ENCODE measurements around the gene COPS2. TPM values are rescaled to one million over a fixed set of nuclear protein-coding genes. Genes with fewer than 3 reads are reported as not detected.

COPS2 gene
- total RNA-seq, 4 donors from 2014 or later: 15.0 to 51.4 (median 24.4) TPM

DNA sequence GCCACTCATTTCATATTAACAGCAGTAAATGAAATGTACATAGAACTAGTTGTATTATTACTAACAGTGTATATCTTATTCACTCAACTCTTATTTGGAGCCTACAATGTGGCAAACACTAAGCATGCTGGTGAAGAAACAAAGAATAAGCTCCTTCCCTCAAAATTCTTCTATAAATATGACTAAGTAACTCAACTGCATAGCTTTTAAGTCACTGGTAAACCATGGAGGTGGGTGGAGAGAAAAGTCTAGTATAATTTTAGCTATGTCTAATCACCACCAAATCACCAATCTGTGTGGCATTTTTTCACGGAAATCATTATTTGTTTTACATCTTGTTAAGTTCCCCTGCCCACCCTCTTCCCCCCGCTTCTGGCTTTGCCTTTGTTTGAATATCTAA is 17.5 kb downstream of the COPS2 start:
- WGBS, 2 donors (ENCODE audit: low coverage in 1 of 2): 83% methylated on average over 2 of the region's 2 CpGs
- H3K9me3 ChIP-seq: no peaks in the 10 kb centered on the region
- H3K27ac ChIP-seq: no peak overlapping the region
- H3K27me3 ChIP-seq: no peaks in the 10 kb centered on the region
- no peak for DNase-seq
- H3K4me1 ChIP-seq: peaks cover 0 to 3% (median 0%) of the 10 kb centered on the region in 4 donors
- H3K4me3 ChIP-seq: no peak overlapping the region
- H3K36me3 ChIP-seq: peaks cover 0 to 81% (median 33%) of the 10 kb centered on the region in 4 donors
- in situ Hi-C loops (cut with MboI; ENCODE audit: low pct_ligation_motif_present in 1 of 4, low pct_unique_long_range_greater_than_20kb in 1 of 4, low sequenced_read_pairs in 3 of 4) (no loop called here), intact Hi-C loops (cut with DNase I; ENCODE audit: low total_unique reads) (no loop called here)
- TF ChIP-seq, protein P1, sequence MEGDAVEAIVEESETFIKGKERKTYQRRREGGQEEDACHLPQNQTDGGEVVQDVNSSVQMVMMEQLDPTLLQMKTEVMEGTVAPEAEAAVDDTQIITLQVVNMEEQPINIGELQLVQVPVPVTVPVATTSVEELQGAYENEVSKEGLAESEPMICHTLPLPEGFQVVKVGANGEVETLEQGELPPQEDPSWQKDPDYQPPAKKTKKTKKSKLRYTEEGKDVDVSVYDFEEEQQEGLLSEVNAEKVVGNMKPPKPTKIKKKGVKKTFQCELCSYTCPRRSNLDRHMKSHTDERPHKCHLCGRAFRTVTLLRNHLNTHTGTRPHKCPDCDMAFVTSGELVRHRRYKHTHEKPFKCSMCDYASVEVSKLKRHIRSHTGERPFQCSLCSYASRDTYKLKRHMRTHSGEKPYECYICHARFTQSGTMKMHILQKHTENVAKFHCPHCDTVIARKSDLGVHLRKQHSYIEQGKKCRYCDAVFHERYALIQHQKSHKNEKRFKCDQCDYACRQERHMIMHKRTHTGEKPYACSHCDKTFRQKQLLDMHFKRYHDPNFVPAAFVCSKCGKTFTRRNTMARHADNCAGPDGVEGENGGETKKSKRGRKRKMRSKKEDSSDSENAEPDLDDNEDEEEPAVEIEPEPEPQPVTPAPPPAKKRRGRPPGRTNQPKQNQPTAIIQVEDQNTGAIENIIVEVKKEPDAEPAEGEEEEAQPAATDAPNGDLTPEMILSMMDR (IDR thresholded peaks at IDR 0.05): no peak
- TF ChIP-seq POLR2AphosphoS5 (IDR thresholded peaks at IDR 0.05) (no peak), POLR2A (IDR thresholded peaks at IDR 0.05) (no peak), EP300 (IDR thresholded peaks at IDR 0.05; ENCODE audit: low read depth) (no peak)

DNA sequence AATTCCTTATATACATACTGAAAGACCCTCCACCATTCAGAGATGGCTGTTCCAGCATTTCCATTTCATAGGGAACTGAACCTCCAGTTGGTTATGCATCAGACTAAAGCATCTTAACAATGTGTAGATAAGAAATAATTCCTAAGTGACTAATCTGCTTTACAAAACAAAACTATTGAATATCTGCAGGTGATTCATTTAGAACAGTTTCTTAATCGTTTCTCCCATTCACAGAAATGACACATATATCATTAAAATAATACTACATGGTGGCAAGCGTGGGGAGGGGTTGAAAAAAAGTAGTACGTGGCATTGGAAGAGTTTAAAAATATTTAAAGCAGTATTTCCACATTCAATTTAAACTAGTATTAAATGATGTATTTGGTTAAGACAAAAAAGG is 19.5 kb downstream of the COPS2 start:
- in situ Hi-C loops (cut with MboI; ENCODE audit: low pct_ligation_motif_present in 1 of 4, low pct_unique_long_range_greater_than_20kb in 1 of 4, low sequenced_read_pairs in 3 of 4) (no loop called here), intact Hi-C loops (cut with DNase I; ENCODE audit: low total_unique reads) (no loop called here)
- no peak for DNase-seq
- no peaks in the 10 kb centered on the region for H3K27me3 ChIP-seq
- H3K9me3 ChIP-seq: no peaks in the 10 kb centered on the region
- WGBS, 2 donors (ENCODE audit: low coverage in 1 of 2): 72 to 84% methylated on average over 3 of the region's 3 CpGs
- no peak overlapping the region for H3K4me3 ChIP-seq
- peaks cover 0 to 77% (median 26%) of the 10 kb centered on the region in 4 donors for H3K36me3 ChIP-seq
- no peak overlapping the region for H3K27ac ChIP-seq
- peaks cover 0 to 3% (median 0%) of the 10 kb centered on the region in 4 donors for H3K4me1 ChIP-seq
- no peak for TF ChIP-seq EP300 (IDR thresholded peaks at IDR 0.05; ENCODE audit: low read depth)
- TF ChIP-seq POLR2AphosphoS5 (IDR thresholded peaks at IDR 0.05): no peak
- TF ChIP-seq, protein P1 (IDR thresholded peaks at IDR 0.05): no peak
- TF ChIP-seq POLR2A (IDR thresholded peaks at IDR 0.05): no peak

DNA sequence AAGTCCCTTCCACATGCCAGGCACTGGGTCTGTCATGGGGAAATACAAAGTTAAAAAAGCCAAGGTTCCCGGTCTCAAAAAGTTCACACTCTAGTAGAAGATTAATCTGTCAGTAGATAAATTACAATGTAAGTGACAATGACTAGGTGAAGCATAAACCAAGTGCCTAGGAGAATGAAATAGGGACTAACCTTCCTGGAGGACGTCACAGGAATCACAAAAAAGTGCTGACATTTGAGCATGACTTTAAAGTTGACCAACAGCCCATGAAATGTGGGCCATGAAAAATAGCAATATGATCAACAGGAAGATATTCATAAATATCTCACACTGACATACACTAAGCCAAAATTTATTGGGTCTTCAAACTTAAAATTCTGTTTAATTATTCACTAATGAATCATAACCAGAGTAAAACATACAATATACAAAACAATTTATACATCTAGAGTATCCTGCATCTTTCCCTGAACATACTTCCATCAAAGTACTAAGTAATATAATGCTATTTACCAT is 20.0 kb downstream of the COPS2 start:
- intact Hi-C loops (cut with DNase I; ENCODE audit: low total_unique reads): no loop called here
- peaks cover 0 to 3% (median 0%) of the 10 kb centered on the region in 4 donors for H3K4me1 ChIP-seq
- WGBS, 2 donors (ENCODE audit: low coverage in 1 of 2): 58 to 91% methylated on average over 2 of the region's 2 CpGs
- no peaks in the 10 kb centered on the region for H3K9me3 ChIP-seq
- no peak overlapping the region for H3K27ac ChIP-seq
- DNase-seq: no peak
- H3K4me3 ChIP-seq: no peak overlapping the region
- H3K36me3 ChIP-seq: peaks cover 0 to 77% (median 25%) of the 10 kb centered on the region in 4 donors
- TF ChIP-seq EP300 (IDR thresholded peaks at IDR 0.05; ENCODE audit: low read depth) (no peak), POLR2A (IDR thresholded peaks at IDR 0.05) (no peak), POLR2AphosphoS5 (IDR thresholded peaks at IDR 0.05) (no peak)
- TF ChIP-seq, protein P1 (IDR thresholded peaks at IDR 0.05): no peak
- in situ Hi-C loops (cut with MboI; ENCODE audit: low pct_ligation_motif_present in 1 of 4, low pct_unique_long_range_greater_than_20kb in 1 of 4, low sequenced_read_pairs in 3 of 4): no loop called here
- H3K27me3 ChIP-seq: no peaks in the 10 kb centered on the region

DNA sequence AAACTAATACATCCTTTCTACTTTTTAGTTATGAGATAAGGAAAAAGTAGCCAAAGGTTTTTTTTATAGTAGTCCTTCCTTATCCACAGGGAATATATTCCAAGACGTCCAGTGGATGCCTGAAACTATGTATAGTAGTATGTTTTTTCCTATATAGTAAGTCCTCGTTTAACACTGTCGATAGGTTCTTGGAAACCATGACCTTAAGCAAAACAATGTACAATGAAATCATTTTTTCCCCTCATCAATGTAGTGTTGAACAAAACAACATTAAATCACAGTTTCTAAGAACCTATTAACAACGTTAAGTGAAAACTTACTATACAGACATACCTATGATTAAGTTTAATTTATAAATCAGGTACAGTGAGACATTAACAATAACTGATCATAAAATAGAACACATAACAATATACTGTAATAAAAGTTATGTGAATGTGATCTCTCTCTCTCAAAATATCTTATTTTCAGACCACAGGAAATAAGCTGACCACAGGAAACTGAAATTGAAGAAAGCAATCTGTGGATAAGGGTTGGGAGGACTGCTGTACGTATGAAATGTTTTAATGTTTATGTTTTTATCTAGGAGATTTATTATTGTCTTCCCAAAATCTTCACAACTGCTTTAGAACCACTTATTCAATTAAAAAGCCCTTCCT is 20.6 kb downstream of the COPS2 start:
- Histone ChIP-seq H3K9me3 (no peaks in the 10 kb centered on the region), H3K27me3 (no peaks in the 10 kb centered on the region), H3K4me3 (no peak overlapping the region), H3K4me1 (peaks cover 0 to 3% (median 0%) of the 10 kb centered on the region in 4 donors), H3K27ac (no peak overlapping the region), H3K36me3 (peaks cover 0 to 76% (median 25%) of the 10 kb centered on the region in 4 donors)
- WGBS, 2 donors (ENCODE audit: low coverage in 1 of 2): 66 to 69% methylated on average over 5 of the region's 5 CpGs
- TF ChIP-seq, protein P1 (IDR thresholded peaks at IDR 0.05): no peak
- no peak for TF ChIP-seq POLR2A (IDR thresholded peaks at IDR 0.05)
- no peak for TF ChIP-seq POLR2AphosphoS5 (IDR thresholded peaks at IDR 0.05)
- TF ChIP-seq EP300 (IDR thresholded peaks at IDR 0.05; ENCODE audit: low read depth): no peak
- in situ Hi-C loops (cut with MboI; ENCODE audit: low pct_ligation_motif_present in 1 of 4, low pct_unique_long_range_greater_than_20kb in 1 of 4, low sequenced_read_pairs in 3 of 4) (no loop called here), intact Hi-C loops (cut with DNase I; ENCODE audit: low total_unique reads) (no loop called here)
- DNase-seq: no peak
